ENCODE results near the gene ABCD1. TPM values are rescaled to one million over a fixed set of nuclear protein-coding genes. Genes with fewer than 3 reads are reported as not detected.
A peak's percentile ranks its signal among the peaks of the same experiment; 100 is the strongest.

ABCD1 gene
- polyA plus RNA-seq, 2 of the 4 experiments (the other 2 are of a cell fraction) = 1.7 to 3.8 TPM

DNA sequence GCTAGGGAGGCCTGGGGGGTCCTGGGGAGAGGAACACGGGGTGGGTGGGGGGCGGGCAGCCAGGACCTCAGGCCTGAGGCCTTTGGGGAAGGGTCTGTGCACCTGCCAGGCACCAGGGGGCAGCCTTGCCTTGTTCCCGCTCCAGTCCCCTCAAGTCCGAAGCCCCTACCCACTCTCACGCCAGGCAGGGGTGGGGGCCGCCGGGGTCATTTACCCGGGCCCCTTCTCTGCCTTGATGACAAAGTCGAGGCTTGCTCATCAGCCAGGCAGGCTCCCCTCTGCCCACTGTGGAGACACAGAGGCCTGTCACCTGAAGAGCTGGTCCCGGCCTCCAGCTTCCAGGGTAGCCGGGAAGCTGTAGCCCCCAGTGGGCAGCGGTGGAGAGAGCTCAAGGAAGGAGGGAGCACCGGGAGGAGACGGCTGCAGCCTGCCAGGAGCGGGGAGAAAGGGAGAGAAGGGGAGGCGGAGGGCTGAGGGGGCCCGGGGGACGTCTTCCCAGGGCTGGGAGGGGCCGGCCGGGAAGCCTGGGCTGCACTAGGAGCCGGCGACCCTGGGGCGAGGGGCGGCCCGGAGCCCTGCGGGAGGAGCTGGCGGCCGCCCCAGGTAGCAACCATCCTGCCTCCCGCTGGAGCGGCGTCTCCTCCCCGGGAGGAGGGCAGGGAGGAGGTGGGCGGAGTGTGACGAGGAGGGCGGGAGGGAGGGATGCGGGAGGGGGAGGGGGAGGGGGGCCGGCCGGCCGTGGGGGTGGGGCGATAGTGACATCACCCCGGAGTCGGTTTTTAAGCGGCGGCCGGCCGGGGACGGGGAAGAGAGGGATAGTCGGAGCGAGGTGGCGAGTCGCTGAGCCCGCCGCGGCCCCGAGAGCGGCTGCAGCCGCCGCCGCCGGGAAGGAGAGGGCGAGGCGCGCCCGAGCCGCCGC is 37.3 kb upstream of the ABCD1 start, which contains the start of gene SLC6A8:
Gene SLC6A8, plus strand, starts transcription at position 806 of the 919 bp plus-strand sequence. CDS start 649 bp downstream, outside the sequence.
- H3K27ac ChIP-seq = peak within 1 kb of the TSS; percentile 65 to 91
- peaks cover 13% of the 10 kb centered on the region for H3K4me1 ChIP-seq
- peak; percentile 42 to 67 for DNase-seq (ENCODE audit: low read depth in 1 of 2, low spot score in 1 of 2)
- peak within 1 kb of the TSS; percentile 47 for H3K4me3 ChIP-seq
- ChIA-PET POLR2A (no interaction called here), CTCF (interaction anchor here (0.9 to 1.7 kb wide), 11 partner anchors 12 to 259 kb away, joined by 3 to 6 read pairs (median 4); no protein-coding TSS in a partner anchor)
- ATAC-seq = peak; percentile 47 to 63
- 3% methylated on average over 16 of the region's 66 CpGs for WGBS (ENCODE audit: missing lambda C conversion rate)
- FAIRE-seq = no peak
- no peaks in the 10 kb centered on the region for H3K9me3 ChIP-seq
- TF ChIP-seq POLR2A (IDR thresholded peaks at IDR 0.05; ENCODE audit: low read length) (peak; percentile 66), RAD21 (conservative IDR thresholded peaks at IDR 0.05 in 1 of 2, IDR thresholded peaks at IDR 0.05 in 1 of 2) (0 out of 5 replicates have a peak, but pooled peaks of 1 of the 2 experiments have one; percentile 16), CBX2 (IDR thresholded peaks at IDR 0.05; ENCODE audit: borderline replicate concordance, low read depth) (no peak), SREBF2 (IDR thresholded peaks at IDR 0.05) (no peak), EHMT2 (IDR thresholded peaks at IDR 0.05; ENCODE audit: low read depth) (no peak), SMC3 (IDR thresholded peaks at IDR 0.05) (0 out of 3 replicates have a peak, but pooled peaks have one; percentile 5), JUN (IDR thresholded peaks at IDR 0.05) (peak; percentile 29 to 61; a peak in 3 of 5 replicates)
- TF ChIP-seq, protein P1, sequence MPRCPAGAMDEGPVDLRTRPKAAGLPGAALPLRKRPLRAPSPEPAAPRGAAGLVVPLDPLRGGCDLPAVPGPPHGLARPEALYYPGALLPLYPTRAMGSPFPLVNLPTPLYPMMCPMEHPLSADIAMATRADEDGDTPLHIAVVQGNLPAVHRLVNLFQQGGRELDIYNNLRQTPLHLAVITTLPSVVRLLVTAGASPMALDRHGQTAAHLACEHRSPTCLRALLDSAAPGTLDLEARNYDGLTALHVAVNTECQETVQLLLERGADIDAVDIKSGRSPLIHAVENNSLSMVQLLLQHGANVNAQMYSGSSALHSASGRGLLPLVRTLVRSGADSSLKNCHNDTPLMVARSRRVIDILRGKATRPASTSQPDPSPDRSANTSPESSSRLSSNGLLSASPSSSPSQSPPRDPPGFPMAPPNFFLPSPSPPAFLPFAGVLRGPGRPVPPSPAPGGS (IDR thresholded peaks at IDR 0.05) = peak; percentile 76; the same call in 1 of the 3 replicates
- TF ChIP-seq, protein P2, sequence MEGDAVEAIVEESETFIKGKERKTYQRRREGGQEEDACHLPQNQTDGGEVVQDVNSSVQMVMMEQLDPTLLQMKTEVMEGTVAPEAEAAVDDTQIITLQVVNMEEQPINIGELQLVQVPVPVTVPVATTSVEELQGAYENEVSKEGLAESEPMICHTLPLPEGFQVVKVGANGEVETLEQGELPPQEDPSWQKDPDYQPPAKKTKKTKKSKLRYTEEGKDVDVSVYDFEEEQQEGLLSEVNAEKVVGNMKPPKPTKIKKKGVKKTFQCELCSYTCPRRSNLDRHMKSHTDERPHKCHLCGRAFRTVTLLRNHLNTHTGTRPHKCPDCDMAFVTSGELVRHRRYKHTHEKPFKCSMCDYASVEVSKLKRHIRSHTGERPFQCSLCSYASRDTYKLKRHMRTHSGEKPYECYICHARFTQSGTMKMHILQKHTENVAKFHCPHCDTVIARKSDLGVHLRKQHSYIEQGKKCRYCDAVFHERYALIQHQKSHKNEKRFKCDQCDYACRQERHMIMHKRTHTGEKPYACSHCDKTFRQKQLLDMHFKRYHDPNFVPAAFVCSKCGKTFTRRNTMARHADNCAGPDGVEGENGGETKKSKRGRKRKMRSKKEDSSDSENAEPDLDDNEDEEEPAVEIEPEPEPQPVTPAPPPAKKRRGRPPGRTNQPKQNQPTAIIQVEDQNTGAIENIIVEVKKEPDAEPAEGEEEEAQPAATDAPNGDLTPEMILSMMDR (IDR thresholded peaks at IDR 0.05) = peak; percentile 23
- peak within 1 kb of the TSS; percentile 94 for H3K4me2 ChIP-seq

DNA sequence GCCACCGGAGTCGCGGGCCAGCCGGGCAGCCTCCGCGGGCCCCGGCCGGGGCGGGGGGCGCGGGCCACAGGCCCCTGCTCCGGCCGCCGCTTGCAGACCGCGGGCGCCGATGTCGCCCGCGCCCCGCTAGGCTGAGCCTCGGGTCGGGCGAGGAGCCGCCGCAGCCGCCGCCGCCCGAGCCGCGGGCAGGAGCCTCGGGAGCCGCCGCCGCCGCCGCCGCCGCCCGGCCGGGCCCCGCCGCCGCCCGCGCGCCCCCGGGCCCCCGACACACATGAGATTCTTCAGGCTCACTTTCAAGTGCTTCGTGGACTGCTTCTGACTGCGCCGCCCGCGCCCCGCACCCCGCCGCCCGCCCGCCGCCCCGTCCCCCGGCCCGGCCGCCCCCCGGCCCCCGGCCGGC is 36.6 kb upstream of the ABCD1 start:
- FAIRE-seq (no peak), DNase-seq (ENCODE audit: low read depth in 1 of 2, low spot score in 1 of 2) (no peak), ATAC-seq (peak in 1 of 2 experiments; percentile 20; a peak in 1 of 6 replicates)
- CTCF ChIA-PET = interaction anchor here (0.9 to 1.7 kb wide), 4 partner anchors 20 to 149 kb away, joined by 3 to 6 read pairs (median 5); no protein-coding TSS in a partner anchor
- H3K4me3 ChIP-seq = peak overlapping the region; percentile 47
- POLR2A ChIA-PET = no interaction called here
- H3K27ac ChIP-seq = peak overlapping the region; percentile 58 to 91; a peak in 5 of 6 replicates
- TF ChIP-seq, protein P1 (IDR thresholded peaks at IDR 0.05) = 0 out of 3 replicates have a peak, but pooled peaks have one; percentile 2
- TF ChIP-seq RARB (CRISPR knock-in tag; IDR thresholded peaks at IDR 0.05) (no peak), NPAS2 (CRISPR knock-in tag; IDR thresholded peaks at IDR 0.05; ENCODE audit: borderline replicate concordance) (no peak), JUN (IDR thresholded peaks at IDR 0.05) (no peak), FOSL2 (IDR thresholded peaks at IDR 0.05) (no peak), FOSL2 (CRISPR knock-in tag; IDR thresholded peaks at IDR 0.05) (no peak), ESRRA (IDR thresholded peaks at IDR 0.05; ENCODE audit: borderline replicate concordance, low read length) (no peak), ZC3H11A (IDR thresholded peaks at IDR 0.05) (no peak), MAZ (IDR thresholded peaks at IDR 0.05; ENCODE audit: borderline replicate concordance, low read depth, low read length) (no peak)
- whole genome bisulfite sequencing (ENCODE audit: missing lambda C conversion rate) = no CpG with 5 or more reads among the region's 69 CpGs
- H3K4me1 ChIP-seq = peaks cover 13% of the 10 kb centered on the region
- peak overlapping the region; percentile 94 for H3K4me2 ChIP-seq
- H3K9me3 ChIP-seq = no peaks in the 10 kb centered on the region

DNA sequence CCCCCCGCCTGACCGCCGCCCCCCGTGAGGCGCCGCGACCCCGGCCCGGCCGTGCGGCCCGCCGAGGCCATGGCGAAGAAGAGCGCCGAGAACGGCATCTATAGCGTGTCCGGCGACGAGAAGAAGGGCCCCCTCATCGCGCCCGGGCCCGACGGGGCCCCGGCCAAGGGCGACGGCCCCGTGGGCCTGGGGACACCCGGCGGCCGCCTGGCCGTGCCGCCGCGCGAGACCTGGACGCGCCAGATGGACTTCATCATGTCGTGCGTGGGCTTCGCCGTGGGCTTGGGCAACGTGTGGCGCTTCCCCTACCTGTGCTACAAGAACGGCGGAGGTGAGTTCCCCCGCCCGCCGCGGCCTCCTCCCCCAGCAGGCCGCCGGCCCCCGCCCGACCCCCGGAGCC is 36.1 kb upstream of the ABCD1 start:
- DNase-seq (ENCODE audit: low read depth in 1 of 2, low spot score in 1 of 2) = no peak
- peak overlapping the region; percentile 94 for H3K4me2 ChIP-seq
- TF ChIP-seq RAD21 (conservative IDR thresholded peaks at IDR 0.05 in 1 of 2, IDR thresholded peaks at IDR 0.05 in 1 of 2) (no peak), MAFK (IDR thresholded peaks at IDR 0.05; ENCODE audit: partially characterized antibody) (no peak), ZFP36 (IDR thresholded peaks at IDR 0.05; ENCODE audit: borderline replicate concordance, partially characterized antibody) (no peak), HOXA7 (CRISPR knock-in tag; IDR thresholded peaks at IDR 0.05) (no peak)
- TF ChIP-seq, protein P3, sequence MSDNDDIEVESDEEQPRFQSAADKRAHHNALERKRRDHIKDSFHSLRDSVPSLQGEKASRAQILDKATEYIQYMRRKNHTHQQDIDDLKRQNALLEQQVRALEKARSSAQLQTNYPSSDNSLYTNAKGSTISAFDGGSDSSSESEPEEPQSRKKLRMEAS (IDR thresholded peaks at IDR 0.05) = no peak
- peak overlapping the region; percentile 40 for H3K4me3 ChIP-seq
- H3K27ac ChIP-seq = peak overlapping the region in 1 of 2 experiments; percentile 91; a peak in 4 of 6 replicates
- H3K4me1 ChIP-seq = peaks cover 13% of the 10 kb centered on the region
- POLR2A ChIA-PET = no interaction called here
- no peak for ATAC-seq
- 0% methylated on average over 3 of the region's 57 CpGs for WGBS (ENCODE audit: missing lambda C conversion rate)
- no peaks in the 10 kb centered on the region for H3K9me3 ChIP-seq
- no peak for FAIRE-seq
- CTCF ChIA-PET = no interaction called here

Measured in A549 (cell line).